ENCODE data around the gene VSTM4. TPM values are rescaled to one million over a fixed set of nuclear protein-coding genes. Genes with fewer than 3 reads are reported as not detected.

Gene VSTM4
- total and polyA plus RNA-seq, 8 donors = 0.32 to 2.4 (median 0.57) TPM

- no peaks in the 10 kb centered on the region for H3K27me3 ChIP-seq
- no peak for ATAC-seq
- H3K27ac ChIP-seq = no peak overlapping the region
- no peaks in the 10 kb centered on the region for H3K9me3 ChIP-seq
- TF ChIP-seq, protein P1, sequence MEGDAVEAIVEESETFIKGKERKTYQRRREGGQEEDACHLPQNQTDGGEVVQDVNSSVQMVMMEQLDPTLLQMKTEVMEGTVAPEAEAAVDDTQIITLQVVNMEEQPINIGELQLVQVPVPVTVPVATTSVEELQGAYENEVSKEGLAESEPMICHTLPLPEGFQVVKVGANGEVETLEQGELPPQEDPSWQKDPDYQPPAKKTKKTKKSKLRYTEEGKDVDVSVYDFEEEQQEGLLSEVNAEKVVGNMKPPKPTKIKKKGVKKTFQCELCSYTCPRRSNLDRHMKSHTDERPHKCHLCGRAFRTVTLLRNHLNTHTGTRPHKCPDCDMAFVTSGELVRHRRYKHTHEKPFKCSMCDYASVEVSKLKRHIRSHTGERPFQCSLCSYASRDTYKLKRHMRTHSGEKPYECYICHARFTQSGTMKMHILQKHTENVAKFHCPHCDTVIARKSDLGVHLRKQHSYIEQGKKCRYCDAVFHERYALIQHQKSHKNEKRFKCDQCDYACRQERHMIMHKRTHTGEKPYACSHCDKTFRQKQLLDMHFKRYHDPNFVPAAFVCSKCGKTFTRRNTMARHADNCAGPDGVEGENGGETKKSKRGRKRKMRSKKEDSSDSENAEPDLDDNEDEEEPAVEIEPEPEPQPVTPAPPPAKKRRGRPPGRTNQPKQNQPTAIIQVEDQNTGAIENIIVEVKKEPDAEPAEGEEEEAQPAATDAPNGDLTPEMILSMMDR (IDR thresholded peaks at IDR 0.05) = no peak
- intact Hi-C loops (cut with DNase I) = loop anchor here in 1 of 3 donors (10.0 kb wide), 1 partner anchor 540 kb away; no protein-coding TSS in a partner anchor
- H3K4me1 ChIP-seq = no peaks in the 10 kb centered on the region
- H3K4me3 ChIP-seq = no peak overlapping the region
- no peak for FAIRE-seq
- no peaks in the 10 kb centered on the region for H3K36me3 ChIP-seq
- no peak for DNase-seq
- 60 to 70% methylated on average over 12 of the region's 12 CpGs for WGBS, 2 donors
These were observed 140.7 kb downstream of the VSTM4 start for GRCh38 chr10:48974510-48975156.

- TF ChIP-seq, protein P1 (IDR thresholded peaks at IDR 0.05) = no peak
- DNase-seq (no peak), FAIRE-seq (no peak), ATAC-seq (no peak)
- Histone ChIP-seq H3K4me3 (no peak overlapping the region), H3K27me3 (no peaks in the 10 kb centered on the region), H3K27ac (no peak overlapping the region), H3K36me3 (no peaks in the 10 kb centered on the region), H3K9me3 (no peaks in the 10 kb centered on the region), H3K4me1 (no peaks in the 10 kb centered on the region)
- intact Hi-C loops (cut with DNase I) = loop anchor here in 1 of 3 donors (10.0 kb wide), 1 partner anchor 542 kb away; no protein-coding TSS in a partner anchor
- WGBS, 2 donors = 56 to 66% methylated on average over 5 of the region's 5 CpGs
These were observed 142.3 kb downstream of the VSTM4 start for GRCh38 chr10:48973065-48973464.

DNA sequence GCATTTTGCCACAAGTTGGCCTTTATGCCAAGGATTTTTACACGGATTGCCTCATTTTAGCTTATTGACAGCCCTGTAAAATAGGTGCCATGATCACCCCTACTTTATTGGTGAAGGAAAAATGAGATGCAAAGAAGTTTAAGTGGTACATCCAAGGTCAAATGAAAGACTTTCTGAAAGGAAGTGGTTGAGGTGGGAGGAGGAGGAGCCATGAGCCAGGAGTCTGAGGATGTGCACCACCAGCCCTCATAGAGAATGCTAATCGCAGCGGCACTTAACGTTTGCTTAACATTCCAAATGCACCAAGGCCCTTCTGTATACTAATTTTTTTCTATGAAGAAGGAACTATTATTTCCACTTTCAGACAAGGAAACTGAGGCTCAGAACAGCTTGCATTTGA lies 144.7 kb downstream of the VSTM4 start:
- H3K27me3 ChIP-seq = no peaks in the 10 kb centered on the region
- TF ChIP-seq, protein P1 (IDR thresholded peaks at IDR 0.05) = no peak
- H3K4me1 ChIP-seq = no peaks in the 10 kb centered on the region
- intact Hi-C loops (cut with DNase I) = loop anchor here in 1 of 3 donors (10.0 kb wide), 1 partner anchor 544 kb away; no protein-coding TSS in a partner anchor
- H3K27ac ChIP-seq = no peak overlapping the region
- ATAC-seq = no peak
- H3K4me3 ChIP-seq = no peak overlapping the region
- H3K9me3 ChIP-seq = no peaks in the 10 kb centered on the region
- WGBS, 2 donors = 66 to 71% methylated on average over 4 of the region's 4 CpGs
- DNase-seq = no peak
- FAIRE-seq = no peak
- no peaks in the 10 kb centered on the region for H3K36me3 ChIP-seq

DNA sequence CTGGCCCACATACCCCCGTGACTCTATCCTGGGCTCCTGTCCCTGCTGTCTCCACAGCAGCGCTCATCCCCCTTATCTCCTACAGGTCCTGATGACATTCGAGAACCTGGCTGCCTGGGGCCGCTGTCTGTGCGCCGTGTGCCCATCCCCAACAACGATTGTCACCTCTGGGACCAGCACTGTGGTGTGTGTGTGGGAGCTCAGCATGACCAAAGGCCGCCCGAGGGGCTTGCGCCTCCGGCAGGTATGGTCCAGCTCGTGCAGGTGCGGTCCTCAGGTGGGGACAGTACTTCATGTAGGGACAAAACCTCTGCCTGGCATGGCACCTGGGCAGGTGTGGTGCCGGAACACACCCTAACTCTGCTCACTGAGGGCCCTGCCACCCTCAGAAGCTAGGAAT lies 145.3 kb downstream of the VSTM4 start:
- Histone ChIP-seq H3K4me1 (no peaks in the 10 kb centered on the region), H3K36me3 (no peaks in the 10 kb centered on the region), H3K9me3 (no peaks in the 10 kb centered on the region), H3K27me3 (no peaks in the 10 kb centered on the region), H3K27ac (no peak overlapping the region), H3K4me3 (no peak overlapping the region)
- TF ChIP-seq, protein P1 (IDR thresholded peaks at IDR 0.05) = no peak
- DNase-seq = no peak
- intact Hi-C loops (cut with DNase I) = loop anchor here in 1 of 3 donors (10.0 kb wide), 1 partner anchor 545 kb away; no protein-coding TSS in a partner anchor
- WGBS, 2 donors = 72 to 74% methylated on average over 14 of the region's 14 CpGs
- FAIRE-seq = no peak
- no peak for ATAC-seq

- WGBS, 2 donors = 64 to 80% methylated on average over 3 of the region's 3 CpGs
- intact Hi-C loops (cut with DNase I) = no loop called here
- no peak for ATAC-seq
These were observed 147.3 kb downstream of the VSTM4 start for GRCh38 chr10:48968036-48968435.

More at GRCh38 chr10:48968036-48968435, 147.3 kb downstream of the VSTM4 start:
- Histone ChIP-seq H3K4me3 (no peak overlapping the region), H3K4me1 (no peaks in the 10 kb centered on the region), H3K27ac (no peak overlapping the region), H3K9me3 (no peaks in the 10 kb centered on the region), H3K36me3 (no peaks in the 10 kb centered on the region), H3K27me3 (no peaks in the 10 kb centered on the region)
- TF ChIP-seq, protein P1 (IDR thresholded peaks at IDR 0.05) = no peak
- FAIRE-seq (no peak), DNase-seq (no peak)
